Bronchial epithelial cell (primary cell): ENCODE results near the gene PRPF31. TPM values are rescaled to one million over a fixed set of nuclear protein-coding genes. Genes with fewer than 3 reads are reported as not detected.

Source experiments
- DNase-seq: peaks from one replicate; pipeline ENCODE4 v3.0.0-alpha.2; 2010; ENCODE audit warnings: low read depth
- FAIRE-seq: peaks from 2 replicates; lab custom pipeline; 2011; peaks lifted over from hg19 to GRCh38; lab: Jason Lieb, UNC
- H3K27me3 ChIP-seq: 2 replicates; pipeline ENCODE4 v1.5.1; 2011; ENCODE audit warnings: low read length; ENCODE audit not compliant: control insufficient read depth, insufficient read depth
- H3K36me3 ChIP-seq: 2 replicates; pipeline ENCODE4 v1.5.1; 2011; ENCODE audit warnings: low read length; ENCODE audit not compliant: control insufficient read depth, insufficient read depth
- H3K4me3 ChIP-seq: 2 replicates; pipeline ENCODE4 v1.5.1; 2011; ENCODE audit warnings: mild to moderate bottlenecking, low read depth, low read length, control low read depth
- CTCF ChIP-seq: IDR thresholded peaks from 2 replicates; pipeline ENCODE4 v1.5.1; 2011; ENCODE audit warnings: mild to moderate bottlenecking, moderate library complexity, low read length, control low read depth, inconsistent platforms; ENCODE audit not compliant: insufficient read depth, severe bottlenecking
- total RNA-seq: library from RNA; depleted of rRNA; stranded (reverse); fragments of >200 nt; gene quantifications from 2 replicates; pipeline ENCODE4 v1.2.1, GENCODE V29; 2014

Gene PRPF31
- total RNA-seq, 1 donor from 2014 or later = 47.1 TPM

GRCh38 chr19:54106716-54107115 is 8.8 kb upstream of the PRPF31 start:
- FAIRE-seq (no peak), DNase-seq (no peak)
- Histone ChIP-seq H3K36me3 (peaks cover 18% of the 10 kb centered on the region), H3K27me3 (no peaks in the 10 kb centered on the region), H3K4me3 (no peak overlapping the region)
- TF ChIP-seq CTCF = no peak

GRCh38 chr19:54107876-54108490 is 7.6 kb upstream of the PRPF31 start:
- peaks cover 18% of the 10 kb centered on the region for H3K36me3 ChIP-seq
- no peaks in the 10 kb centered on the region for H3K27me3 ChIP-seq
- H3K4me3 ChIP-seq = no peak overlapping the region
- TF ChIP-seq CTCF = no peak
- no peak for FAIRE-seq
- no peak for DNase-seq

- Histone ChIP-seq H3K4me3 (no peak overlapping the region), H3K36me3 (peaks cover 18% of the 10 kb centered on the region), H3K27me3 (no peaks in the 10 kb centered on the region)
- no peak for TF ChIP-seq CTCF
- FAIRE-seq = no peak
- DNase-seq = no peak
Observed at GRCh38 chr19:54108496-54108895, 7.1 kb upstream of the PRPF31 start.

GRCh38 chr19:54109651-54110050 is 5.9 kb upstream of the PRPF31 start:
- no peaks in the 10 kb centered on the region for H3K27me3 ChIP-seq
- no peak for TF ChIP-seq CTCF
- DNase-seq = no peak
- peaks cover 20% of the 10 kb centered on the region for H3K36me3 ChIP-seq
- FAIRE-seq = no peak
- H3K4me3 ChIP-seq = no peak overlapping the region

- peaks cover 13% of the 10 kb centered on the region for H3K36me3 ChIP-seq
- peak; percentile 15 for DNase-seq
- no peaks in the 10 kb centered on the region for H3K27me3 ChIP-seq
- TF ChIP-seq CTCF = no peak
- H3K4me3 ChIP-seq = peak overlapping the region; percentile 45
- FAIRE-seq = no peak
Observed at GRCh38 chr19:54114340-54115108, 1.0 kb upstream of the PRPF31 start.
